IPS DF 6.9 (cell line): ENCODE measurements around the gene BORCS6.

Experiments used
- DNase-seq: peaks from one replicate; pipeline ENCODE4 v3.0.0-alpha.2; 2013; ENCODE audit warnings: low read depth, low spot score
- H3K27ac ChIP-seq: one replicate; pipeline ENCODE4 v1.5.1; 2013; ENCODE audit warnings: low read length, control low read depth
- H3K27me3 ChIP-seq: 2 replicates; pipeline ENCODE4 v1.6.1; 2013; ENCODE audit warnings: mild to moderate bottlenecking, low read length; ENCODE audit not compliant: control insufficient read depth, insufficient read depth
- H3K36me3 ChIP-seq: 2 replicates; pipeline ENCODE4 v1.6.1; 2013; ENCODE audit warnings: low read length; ENCODE audit not compliant: control insufficient read depth, insufficient read depth
- H3K4me1 ChIP-seq: 2 replicates; pipeline ENCODE4 v1.6.1; 2013; ENCODE audit warnings: low read length; ENCODE audit not compliant: control insufficient read depth, insufficient read depth
- H3K4me3 ChIP-seq: 2 replicates; pipeline ENCODE4 v1.5.1; 2013; ENCODE audit warnings: mild to moderate bottlenecking, low read length
- H3K9me3 ChIP-seq: 2 replicates; pipeline ENCODE4 v1.6.1; 2013; ENCODE audit warnings: low read length, inconsistent platforms; ENCODE audit not compliant: control insufficient read depth, insufficient read depth
- WGBS: extraction: QIAGEN DNeasy Blood & Tissue Kit; methylation state at CpG from one replicate; pipeline ENCODE4 v1.1.7; 2013; ENCODE audit warnings: mixed read lengths, missing lambda C conversion rate; ENCODE audit not compliant: insufficient read length, insufficient coverage; 5-methylcytosine and 5-hydroxymethylcytosine counted together

Gene BORCS6

DNA sequence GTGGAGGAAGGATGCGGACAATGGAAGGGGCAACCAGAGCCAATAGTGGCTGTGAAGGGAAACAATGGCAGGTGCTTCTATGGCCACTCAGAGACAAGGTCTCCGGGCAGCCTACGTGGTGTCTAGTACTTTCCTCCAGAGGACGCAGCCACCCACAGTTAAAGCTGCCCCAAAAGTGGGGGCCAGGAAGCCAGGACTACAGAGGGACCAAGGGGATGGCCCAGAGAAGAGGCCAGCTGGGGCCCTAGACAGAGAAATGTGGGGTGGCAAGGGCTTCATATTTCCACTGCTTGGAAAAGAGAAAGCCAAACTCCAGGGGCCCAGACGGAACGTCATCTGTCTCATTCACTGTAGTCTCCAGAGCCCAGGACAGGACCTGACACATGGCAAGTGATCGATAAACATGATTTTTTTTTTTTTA is 36.9 kb downstream of the BORCS6 start:
- H3K36me3 ChIP-seq, result peaks cover 10% of the 10 kb centered on the region
- H3K4me1 ChIP-seq, result peaks cover 9% of the 10 kb centered on the region
- no peak for DNase-seq
- H3K9me3 ChIP-seq, result no peaks in the 10 kb centered on the region
- H3K27me3 ChIP-seq, result no peaks in the 10 kb centered on the region
- no peak overlapping the region for H3K27ac ChIP-seq
- no peak overlapping the region for H3K4me3 ChIP-seq
- no CpG with 5 or more reads among the region's 7 CpGs for WGBS

GRCh38 chr17:8152112-8152775 is 37.7 kb downstream of the BORCS6 start, which contains the start of gene PER1:
Gene PER1 (minus strand): TSS chr17:8152404. CDS start chr17:8150706, 1,698 bp downstream.
- Histone ChIP-seq H3K36me3 (peaks cover 16% of the 10 kb centered on the region), H3K27me3 (no peaks in the 10 kb centered on the region), H3K27ac (no peak within 1 kb of the TSS), H3K4me1 (peaks cover 9% of the 10 kb centered on the region), H3K9me3 (no peaks in the 10 kb centered on the region), H3K4me3 (peak within 1 kb of the TSS; percentile 81)
- no CpG with 5 or more reads among the region's 42 CpGs for WGBS
- DNase-seq, result no peak

GRCh38 chr17:8151641-8152111 is 38.3 kb downstream of the BORCS6 start:
- no CpG with 5 or more reads among the region's 22 CpGs for WGBS
- Histone ChIP-seq H3K4me3 (peak overlapping the region; percentile 81), H3K4me1 (peaks cover 9% of the 10 kb centered on the region), H3K36me3 (peaks cover 21% of the 10 kb centered on the region), H3K9me3 (no peaks in the 10 kb centered on the region), H3K27me3 (no peaks in the 10 kb centered on the region), H3K27ac (no peak overlapping the region)
- no peak for DNase-seq

GRCh38 chr17:8151120-8151640 is 38.8 kb downstream of the BORCS6 start:
- H3K27ac ChIP-seq, result no peak overlapping the region
- no peaks in the 10 kb centered on the region for H3K27me3 ChIP-seq
- peak overlapping the region; percentile 81; the same call in 1 of the 2 replicates for H3K4me3 ChIP-seq
- WGBS, result no CpG with 5 or more reads among the region's 38 CpGs
- H3K9me3 ChIP-seq, result no peaks in the 10 kb centered on the region
- H3K4me1 ChIP-seq, result peaks cover 9% of the 10 kb centered on the region
- peaks cover 24% of the 10 kb centered on the region for H3K36me3 ChIP-seq
- DNase-seq, result no peak

DNA sequence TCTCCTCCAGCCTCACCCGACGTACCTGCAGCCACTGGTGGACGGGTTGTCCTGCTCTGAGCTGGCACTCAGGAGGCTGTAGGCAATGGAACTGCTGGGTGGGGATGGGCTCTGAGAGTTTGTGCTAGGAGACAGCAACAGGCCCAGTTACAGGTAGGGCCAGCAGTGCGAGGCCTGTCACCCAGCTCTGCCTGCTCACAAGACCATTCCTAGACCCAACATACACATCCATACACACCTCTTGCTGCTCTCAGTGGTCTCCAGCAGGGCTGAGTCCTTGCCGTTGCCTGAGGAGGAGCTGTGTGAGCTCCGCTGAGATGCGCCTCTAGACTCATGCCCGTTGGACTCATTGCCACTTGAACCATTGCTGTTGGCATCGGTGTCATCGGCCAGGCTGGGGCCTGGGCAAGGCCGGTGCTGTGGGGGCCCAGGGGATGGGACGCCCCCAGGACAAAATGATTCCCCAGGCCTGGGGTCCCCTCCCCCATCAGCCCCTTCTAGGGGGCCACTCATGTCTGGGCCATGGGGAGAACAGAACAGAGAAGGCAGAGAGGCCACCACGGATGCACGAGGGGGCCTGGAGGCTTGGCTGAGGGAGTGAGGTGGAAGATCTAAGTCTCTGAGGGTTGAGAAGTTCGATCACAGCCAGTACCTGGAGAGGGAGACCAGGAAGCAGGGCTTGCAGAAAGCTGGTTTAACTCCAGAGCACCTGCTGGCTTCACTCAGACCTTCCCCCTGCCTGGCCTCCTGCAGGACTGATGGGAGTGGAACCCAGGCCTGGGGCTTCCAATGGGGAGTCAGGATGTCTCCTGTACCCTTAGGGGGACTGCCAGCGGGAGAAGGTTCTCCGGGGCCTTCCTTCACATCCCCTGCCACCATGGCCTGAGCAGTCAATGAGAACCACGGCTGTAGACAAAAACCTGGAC is 39.5 kb downstream of the BORCS6 start:
- no peak overlapping the region for H3K27ac ChIP-seq

DNA sequence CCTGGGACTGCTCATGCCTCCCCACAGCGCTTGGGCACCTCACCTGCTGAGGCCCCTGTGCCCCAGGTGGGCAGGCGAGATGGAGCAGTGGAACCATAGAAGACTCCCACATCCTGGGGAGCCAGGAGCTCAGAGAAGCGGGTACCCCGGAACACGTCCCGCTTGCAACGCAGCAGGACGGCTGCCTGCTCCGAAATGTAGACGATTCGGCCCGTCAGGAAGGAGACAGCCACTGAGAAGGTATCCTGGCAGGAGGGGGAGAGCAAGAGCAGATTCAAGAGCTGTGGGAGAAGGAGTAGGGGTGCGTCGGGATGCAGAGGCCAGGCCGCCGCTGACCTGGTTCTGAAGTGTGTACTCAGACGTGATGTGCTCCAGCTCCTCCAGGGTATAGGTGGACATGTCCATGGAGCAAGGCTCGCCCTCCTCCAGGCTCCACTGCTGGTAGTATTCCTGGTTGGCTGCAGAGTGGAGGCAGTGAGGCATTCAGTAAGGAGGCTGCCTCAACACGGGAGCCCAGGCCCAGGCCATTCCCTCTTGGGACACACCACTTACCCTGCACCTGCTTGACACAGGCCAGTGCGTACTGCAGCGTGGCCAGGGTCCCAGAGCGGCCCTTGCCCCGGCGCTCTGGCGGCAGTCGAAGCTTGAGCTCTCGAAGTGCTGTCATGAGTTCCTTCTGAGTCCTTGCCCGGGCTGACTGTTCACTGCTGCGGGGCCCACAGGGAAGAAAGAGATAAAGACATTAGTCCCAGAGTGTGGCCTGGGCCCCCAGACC is 40.4 kb downstream of the BORCS6 start:
- Histone ChIP-seq H3K9me3 (no peaks in the 10 kb centered on the region), H3K36me3 (peaks cover 34% of the 10 kb centered on the region), H3K4me1 (peaks cover 9% of the 10 kb centered on the region), H3K4me3 (no peak overlapping the region), H3K27ac (no peak overlapping the region), H3K27me3 (no peaks in the 10 kb centered on the region)
- no peak for DNase-seq
- no CpG with 5 or more reads among the region's 29 CpGs for WGBS

More for the DNA sequence above, 39.5 kb downstream of the BORCS6 start:
- no peak for DNase-seq
- H3K36me3 ChIP-seq, result peaks cover 31% of the 10 kb centered on the region
- peak overlapping the region; percentile 81; the same call in 1 of the 2 replicates for H3K4me3 ChIP-seq
- no peaks in the 10 kb centered on the region for H3K9me3 ChIP-seq
- no peaks in the 10 kb centered on the region for H3K27me3 ChIP-seq
- no CpG with 5 or more reads among the region's 18 CpGs for WGBS
- H3K4me1 ChIP-seq, result peaks cover 9% of the 10 kb centered on the region

GRCh38 chr17:8148560-8148959 is 41.4 kb downstream of the BORCS6 start:
- Histone ChIP-seq H3K27me3 (no peaks in the 10 kb centered on the region), H3K9me3 (no peaks in the 10 kb centered on the region), H3K4me1 (peaks cover 8% of the 10 kb centered on the region), H3K27ac (no peak overlapping the region), H3K4me3 (no peak overlapping the region), H3K36me3 (peaks cover 42% of the 10 kb centered on the region)
- no CpG with 5 or more reads among the region's 13 CpGs for WGBS
- no peak for DNase-seq

DNA sequence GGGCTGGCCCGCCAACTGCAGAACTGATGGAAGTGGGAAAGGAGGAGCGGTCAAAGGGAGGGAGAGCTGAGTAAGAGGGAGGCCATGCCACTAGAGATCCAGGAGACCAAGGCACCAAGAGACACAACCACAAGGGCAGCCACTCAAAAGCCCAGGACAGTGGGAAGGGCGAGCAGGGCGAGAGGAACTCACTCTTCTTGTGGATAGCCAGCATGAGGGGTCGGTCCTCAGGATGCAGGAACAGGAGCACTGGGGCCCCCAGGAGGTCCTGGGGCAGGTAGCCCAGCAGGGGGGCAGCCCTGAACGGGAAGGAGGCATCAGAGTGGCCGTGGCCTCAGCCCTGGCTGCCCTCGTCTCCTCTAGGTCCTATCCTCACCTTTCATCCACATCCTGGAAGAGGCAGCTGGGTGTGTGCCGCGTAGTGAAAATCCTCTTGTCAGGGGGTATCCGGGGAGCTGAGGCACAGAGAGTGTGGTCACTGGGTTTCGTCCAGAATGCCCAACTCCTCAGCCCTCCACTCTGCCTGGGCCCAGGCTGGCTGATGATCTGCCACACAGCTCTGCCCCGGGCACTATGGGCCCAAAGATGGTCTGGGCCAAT is 42.1 kb downstream of the BORCS6 start:
- H3K9me3 ChIP-seq, result no peaks in the 10 kb centered on the region
- no peak overlapping the region for H3K4me3 ChIP-seq
- no peak for DNase-seq
- no CpG with 5 or more reads among the region's 13 CpGs for WGBS
- H3K27ac ChIP-seq, result no peak overlapping the region
- H3K4me1 ChIP-seq, result peaks cover 6% of the 10 kb centered on the region
- H3K36me3 ChIP-seq, result peaks cover 43% of the 10 kb centered on the region
- H3K27me3 ChIP-seq, result no peaks in the 10 kb centered on the region

GRCh38 chr17:8147141-8147804 is 42.7 kb downstream of the BORCS6 start:
- WGBS, result no CpG with 5 or more reads among the region's 26 CpGs
- Histone ChIP-seq H3K4me1 (peaks cover 4% of the 10 kb centered on the region), H3K27ac (no peak overlapping the region), H3K27me3 (no peaks in the 10 kb centered on the region), H3K4me3 (no peak overlapping the region), H3K9me3 (no peaks in the 10 kb centered on the region), H3K36me3 (peaks cover 44% of the 10 kb centered on the region)
- DNase-seq, result no peak
